Erythroblast (primary cell): ENCODE measurements around the gene SNAP91.

Source experiments
- GATA1 ChIP-seq: IDR thresholded peaks from 2 replicates; pipeline ENCODE4 v1.6.1; 2011; ENCODE audit warnings: low read depth, mild to moderate bottlenecking, control low read depth, low read length, moderate library complexity
- POLR2A ChIP-seq: IDR thresholded peaks from 2 replicates; pipeline ENCODE4 v1.6.1; 2011; ENCODE audit warnings: mild to moderate bottlenecking, low read length

- no peak for TF ChIP-seq POLR2A
- no peak for TF ChIP-seq GATA1
These were observed 32.2 kb upstream of the SNAP91 start for GRCh38 chr6:83741089-83741488.
